ENCODE data around the gene ZNF445.

- TF ChIP-seq CTCF (IDR thresholded peaks at IDR 0.05; ENCODE audit: extremely low read depth in 1 of 2, insufficient read depth in 1 of 2, low read depth in 1 of 2, low read length in 2 of 2) = no peak
- TF ChIP-seq JUN (IDR thresholded peaks at IDR 0.05; ENCODE audit: borderline replicate concordance, insufficient read depth, insufficient read length, low read depth) = no peak
Observed at GRCh38 chr3:44412365-44412764, 65.1 kb downstream of the ZNF445 start.

Measured in endothelial cell of umbilical vein (primary cell).